Measurements from ENCODE around the gene CCDC54.

- no peak for TF ChIP-seq CTCF (IDR thresholded peaks at IDR 0.05)
- no peak for TF ChIP-seq POLR2A (IDR thresholded peaks at IDR 0.05)
- no peak for TF ChIP-seq POLR2AphosphoS5 (IDR thresholded peaks at IDR 0.05)
Measured at GRCh38 chr3:107392549-107393165, 15.4 kb downstream of the CCDC54 start.

Data from prostate gland (tissue), 2 donors.